ENCODE data around the gene RILP.
"Not testable (repeated sequence)": the region's sequence is repeated elsewhere in the genome, so short reads cannot be mapped to it uniquely, and the experiment has no call there.

The RILP gene

GRCh38 chr17:1686086-1686485 is 36.4 kb upstream of the RILP start:
- Histone ChIP-seq H3K4me3 (ENCODE audit: control insufficient read depth in 1 of 7, extremely low read depth in 1 of 7, insufficient read depth in 4 of 7, low read depth in 2 of 7, low read length in 6 of 7) (no peak overlapping the region), H3K27me3 (replicated peaks in 2 of 5; ENCODE audit: control insufficient read depth in 4 of 5, insufficient read depth in 5 of 5, low read length in 4 of 5) (no peaks in the 10 kb centered on the region), H3K36me3 (ENCODE audit: control insufficient read depth in 4 of 4, insufficient read depth in 4 of 4, low read length in 3 of 4) (peaks cover 9 to 23% (median 17%) of the 10 kb centered on the region in 4 experiments), H3K9me3 (ENCODE audit: control extremely low read depth in 1 of 5, control insufficient read depth in 4 of 5, insufficient read depth in 2 of 5, low read depth in 1 of 5, low read length in 4 of 5) (no peaks in the 10 kb centered on the region), H3K27ac (ENCODE audit: insufficient read depth in 1 of 2, low read depth in 1 of 2, low read length in 2 of 2, poor library complexity in 1 of 2, severe bottlenecking in 2 of 2) (no peak overlapping the region), H3K4me1 (ENCODE audit: control extremely low read depth in 1 of 4, control insufficient read depth in 4 of 4, insufficient read depth in 4 of 4, low read length in 3 of 4) (peaks cover 0 to 13% (median 10%) of the 10 kb centered on the region in 4 experiments)
- WGBS (ENCODE audit: insufficient coverage): 100% methylated on average over 1 of the region's 7 CpGs
- ChIA-PET CTCF (interaction anchor here (1.0 kb wide), 1 partner anchor 14 kb away, joined by 3 read pairs; no protein-coding TSS in a partner anchor), POLR2A (no interaction called here)
- DNase-seq: no peak

DNA sequence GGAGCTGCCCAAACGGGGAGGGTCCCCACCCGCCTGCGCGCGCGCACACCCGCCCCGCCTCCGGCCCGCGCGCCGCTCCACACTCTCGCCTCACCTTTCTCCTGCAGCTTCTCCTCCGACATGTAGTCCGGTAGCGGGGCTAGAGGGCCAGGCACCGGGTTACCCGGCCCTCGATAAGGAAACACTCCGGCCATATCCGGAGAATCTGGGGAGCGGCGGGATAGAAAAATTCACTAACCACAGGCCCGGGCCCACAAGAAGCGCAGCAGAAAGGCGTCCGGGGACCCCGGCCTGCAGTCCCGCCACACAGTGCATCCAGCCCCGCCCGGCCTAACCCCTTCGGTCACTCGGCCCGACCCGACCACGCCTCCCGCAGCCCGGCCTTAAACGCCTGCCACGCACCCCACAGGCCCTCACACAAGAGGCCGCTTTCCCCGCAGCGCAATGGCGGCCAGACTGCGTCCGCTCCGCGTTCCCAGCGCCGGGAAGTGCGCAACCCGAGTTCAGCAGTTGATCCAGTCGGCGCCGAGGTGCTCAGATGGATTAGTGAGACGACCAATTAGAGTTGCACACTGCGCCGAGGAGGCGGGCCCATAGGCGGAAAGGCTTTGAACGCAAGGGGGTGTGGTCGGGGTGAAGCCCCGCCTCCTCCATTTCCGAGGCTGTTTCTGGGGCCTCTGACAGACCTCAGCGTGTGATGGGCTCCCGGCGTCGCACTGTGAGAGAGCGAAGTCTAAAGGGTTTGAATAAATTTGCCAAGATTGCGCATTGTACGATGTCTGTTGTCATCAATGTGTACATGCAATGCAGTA is 34.9 kb upstream of the RILP start, which contains the start of gene PRPF8:
Gene PRPF8 (minus strand): TSS at position 490 of the 812 bp plus-strand sequence. CDS start 296 bp downstream, at position 194.
- H3K4me3 ChIP-seq (ENCODE audit: control insufficient read depth in 1 of 7, extremely low read depth in 1 of 7, insufficient read depth in 4 of 7, low read depth in 2 of 7, low read length in 6 of 7): peak within 1 kb of the TSS; percentile 79 to 94 (median 91)
- peaks cover 0 to 13% (median 10%) of the 10 kb centered on the region in 4 experiments for H3K4me1 ChIP-seq (ENCODE audit: control extremely low read depth in 1 of 4, control insufficient read depth in 4 of 4, insufficient read depth in 4 of 4, low read length in 3 of 4)
- CTCF ChIA-PET: interaction anchor here (0.6 to 2.1 kb wide), 4 partner anchors 9 to 99 kb away, joined by 3 to 14 read pairs (median 4); no protein-coding TSS in a partner anchor
- 0% methylated on average over 60 of the region's 72 CpGs for WGBS (ENCODE audit: insufficient coverage)
- no peaks in the 10 kb centered on the region for H3K27me3 ChIP-seq (replicated peaks in 2 of 5; ENCODE audit: control insufficient read depth in 4 of 5, insufficient read depth in 5 of 5, low read length in 4 of 5)
- H3K27ac ChIP-seq (ENCODE audit: insufficient read depth in 1 of 2, low read depth in 1 of 2, low read length in 2 of 2, poor library complexity in 1 of 2, severe bottlenecking in 2 of 2): peak within 1 kb of the TSS; percentile 80 to 94
- POLR2A ChIA-PET: interaction anchor here (0.5 to 1.9 kb wide), 11 partner anchors 9 to 107 kb away, joined by 3 to 8 read pairs (median 3); partner anchors contain the start of genes RILP and WDR81
- peaks cover 15 to 38% (median 32%) of the 10 kb centered on the region in 4 experiments for H3K36me3 ChIP-seq (ENCODE audit: control insufficient read depth in 4 of 4, insufficient read depth in 4 of 4, low read length in 3 of 4)
- H3K9me3 ChIP-seq (ENCODE audit: control extremely low read depth in 1 of 5, control insufficient read depth in 4 of 5, insufficient read depth in 2 of 5, low read depth in 1 of 5, low read length in 4 of 5): no peaks in the 10 kb centered on the region
- DNase-seq: peak; percentile 97 to 99 (median 98)

GRCh38 chr17:1683459-1683858 is 33.8 kb upstream of the RILP start:
- Histone ChIP-seq H3K36me3 (ENCODE audit: control insufficient read depth in 4 of 4, insufficient read depth in 4 of 4, low read length in 3 of 4) (peaks cover 19 to 49% (median 44%) of the 10 kb centered on the region in 4 experiments), H3K9me3 (ENCODE audit: control extremely low read depth in 1 of 5, control insufficient read depth in 4 of 5, insufficient read depth in 2 of 5, low read depth in 1 of 5, low read length in 4 of 5) (no peaks in the 10 kb centered on the region), H3K27me3 (replicated peaks in 2 of 5; ENCODE audit: control insufficient read depth in 4 of 5, insufficient read depth in 5 of 5, low read length in 4 of 5) (no peaks in the 10 kb centered on the region), H3K4me1 (ENCODE audit: control extremely low read depth in 1 of 4, control insufficient read depth in 4 of 4, insufficient read depth in 4 of 4, low read length in 3 of 4) (peaks cover 0 to 13% (median 10%) of the 10 kb centered on the region in 4 experiments), H3K27ac (ENCODE audit: insufficient read depth in 1 of 2, low read depth in 1 of 2, low read length in 2 of 2, poor library complexity in 1 of 2, severe bottlenecking in 2 of 2) (peak overlapping the region; percentile 80 to 94), H3K4me3 (ENCODE audit: control insufficient read depth in 1 of 7, extremely low read depth in 1 of 7, insufficient read depth in 4 of 7, low read depth in 2 of 7, low read length in 6 of 7) (peak overlapping the region in 6 of 7 experiments; percentile 79 to 92 (median 90))
- POLR2A ChIA-PET: interaction anchor here (0.7 to 1.9 kb wide), 3 partner anchors 19 to 33 kb away, joined by 3 to 8 read pairs (median 8); no protein-coding TSS in a partner anchor
- WGBS (ENCODE audit: insufficient coverage): 51% methylated on average over 5 of the region's 5 CpGs
- CTCF ChIA-PET: interaction anchor here (0.7 to 2.1 kb wide), 7 partner anchors 7 to 107 kb away, joined by 3 to 14 read pairs (median 3); no protein-coding TSS in a partner anchor
- peak in 2 of 3 donors; percentile 36 to 50 for DNase-seq

DNA sequence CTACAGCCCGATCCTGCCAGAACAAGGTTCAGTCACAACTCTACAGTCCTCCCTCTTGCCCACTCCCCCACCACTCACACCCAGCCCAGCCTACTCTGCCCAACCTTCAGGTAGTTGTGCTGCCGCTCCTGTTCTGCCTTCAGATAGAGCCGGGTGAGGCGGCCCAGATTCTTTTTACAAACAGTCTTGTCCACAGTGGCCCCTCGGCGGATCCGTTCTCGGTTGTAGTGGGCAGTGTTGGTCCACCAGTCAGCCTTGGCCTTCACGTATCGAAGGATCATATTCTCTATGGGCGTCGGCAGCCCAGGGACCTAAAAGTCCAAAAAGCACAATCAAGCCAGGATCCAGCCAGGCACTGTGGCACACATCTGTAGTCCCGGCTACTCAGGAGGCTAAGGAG is 26.7 kb upstream of the RILP start:
- no peaks in the 10 kb centered on the region for H3K27me3 ChIP-seq (replicated peaks in 2 of 5; ENCODE audit: control insufficient read depth in 4 of 5, insufficient read depth in 5 of 5, low read length in 4 of 5)
- no peak for DNase-seq
- no peak overlapping the region for H3K4me3 ChIP-seq (ENCODE audit: control insufficient read depth in 1 of 7, extremely low read depth in 1 of 7, insufficient read depth in 4 of 7, low read depth in 2 of 7, low read length in 6 of 7)
- H3K4me1 ChIP-seq (ENCODE audit: control extremely low read depth in 1 of 4, control insufficient read depth in 4 of 4, insufficient read depth in 4 of 4, low read length in 3 of 4): no peaks in the 10 kb centered on the region
- H3K36me3 ChIP-seq (ENCODE audit: control insufficient read depth in 4 of 4, insufficient read depth in 4 of 4, low read length in 3 of 4): peaks cover 30 to 94% (median 85%) of the 10 kb centered on the region in 4 experiments
- ChIA-PET CTCF (interaction anchor here (1.0 to 1.1 kb wide), 2 partner anchors 8 to 108 kb away, joined by 3 to 4 read pairs; no protein-coding TSS in a partner anchor), POLR2A (no interaction called here)
- H3K9me3 ChIP-seq (ENCODE audit: control extremely low read depth in 1 of 5, control insufficient read depth in 4 of 5, insufficient read depth in 2 of 5, low read depth in 1 of 5, low read length in 4 of 5): no peaks in the 10 kb centered on the region
- 98% methylated on average over 13 of the region's 13 CpGs for WGBS (ENCODE audit: insufficient coverage)
- H3K27ac ChIP-seq (ENCODE audit: insufficient read depth in 1 of 2, low read depth in 1 of 2, low read length in 2 of 2, poor library complexity in 1 of 2, severe bottlenecking in 2 of 2): no peak overlapping the region

DNA sequence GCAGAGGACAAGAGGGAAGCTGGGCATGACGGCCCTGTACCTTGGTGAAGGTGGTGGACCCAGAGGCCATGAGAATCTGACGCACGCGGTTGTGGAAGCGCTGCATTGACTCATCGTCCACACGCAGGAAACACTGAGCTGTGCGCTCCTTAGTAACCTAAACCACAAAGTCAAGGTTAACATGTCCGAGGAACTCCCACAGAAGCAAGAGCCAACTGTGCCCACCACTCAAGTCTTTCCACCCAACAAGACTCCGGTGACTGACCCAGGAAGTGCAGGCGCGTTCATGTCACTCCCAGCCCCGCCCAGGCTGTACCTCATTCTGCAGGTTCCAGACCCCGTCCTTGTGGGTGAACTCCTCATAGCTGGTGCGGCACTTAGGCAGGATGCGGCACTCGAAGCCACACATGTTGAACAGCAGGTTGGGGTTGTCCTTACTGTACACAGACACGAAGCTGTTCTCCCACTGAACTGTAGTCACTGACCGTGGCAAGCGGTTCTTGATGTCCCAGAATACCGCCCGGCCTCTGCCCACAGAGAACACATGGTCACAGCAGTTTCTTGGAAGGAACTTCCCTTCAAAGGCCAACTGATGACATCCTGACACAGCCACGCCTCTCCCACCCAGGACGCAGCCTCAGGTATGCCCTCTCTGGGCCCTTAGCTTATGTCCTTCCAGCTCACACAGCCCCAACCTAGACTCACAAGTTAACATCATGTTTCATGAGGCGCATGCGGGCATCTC is 23.5 kb upstream of the RILP start:
- H3K4me1 ChIP-seq (ENCODE audit: control extremely low read depth in 1 of 4, control insufficient read depth in 4 of 4, insufficient read depth in 4 of 4, low read length in 3 of 4): no peaks in the 10 kb centered on the region
- no peaks in the 10 kb centered on the region for H3K9me3 ChIP-seq (ENCODE audit: control extremely low read depth in 1 of 5, control insufficient read depth in 4 of 5, insufficient read depth in 2 of 5, low read depth in 1 of 5, low read length in 4 of 5)
- DNase-seq: no peak
- peaks cover 31 to 91% (median 79%) of the 10 kb centered on the region in 4 experiments for H3K36me3 ChIP-seq (ENCODE audit: control insufficient read depth in 4 of 4, insufficient read depth in 4 of 4, low read length in 3 of 4)
- H3K27ac ChIP-seq (ENCODE audit: insufficient read depth in 1 of 2, low read depth in 1 of 2, low read length in 2 of 2, poor library complexity in 1 of 2, severe bottlenecking in 2 of 2): no peak overlapping the region
- ChIA-PET CTCF (interaction anchor here (0.9 to 2.8 kb wide), 6 partner anchors 9 to 188 kb away, joined by 3 to 11 read pairs (median 4); no protein-coding TSS in a partner anchor), POLR2A (interaction anchor here (1.0 kb wide), 1 partner anchor 43 kb away, joined by 3 read pairs; no protein-coding TSS in a partner anchor)
- H3K27me3 ChIP-seq (replicated peaks in 2 of 5; ENCODE audit: control insufficient read depth in 4 of 5, insufficient read depth in 5 of 5, low read length in 4 of 5): no peaks in the 10 kb centered on the region
- WGBS (ENCODE audit: insufficient coverage): 93% methylated on average over 26 of the region's 26 CpGs
- no peak overlapping the region for H3K4me3 ChIP-seq (ENCODE audit: control insufficient read depth in 1 of 7, extremely low read depth in 1 of 7, insufficient read depth in 4 of 7, low read depth in 2 of 7, low read length in 6 of 7)

DNA sequence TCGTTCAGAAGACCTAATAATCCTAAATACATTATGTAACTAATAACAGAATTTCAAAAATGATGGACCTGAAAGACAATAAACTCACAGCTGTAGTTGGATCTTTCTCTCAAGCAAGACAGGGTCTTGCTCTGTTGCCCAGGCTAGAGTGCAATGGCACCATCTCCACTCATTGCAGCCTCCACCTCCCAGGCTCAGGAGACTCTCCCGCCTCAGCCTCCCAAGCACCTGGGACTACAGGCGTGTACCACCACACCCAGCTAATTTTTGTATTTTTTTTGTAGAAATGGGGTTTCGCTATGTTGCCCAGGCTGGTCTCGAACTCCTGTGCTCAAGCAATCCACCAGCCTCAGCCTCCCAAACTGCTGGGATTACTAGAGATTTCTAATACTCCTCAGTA is 14.3 kb upstream of the RILP start:
- DNase-seq; H3K4me3 ChIP-seq (ENCODE audit: control insufficient read depth in 1 of 7, extremely low read depth in 1 of 7, insufficient read depth in 4 of 7, low read depth in 2 of 7, low read length in 6 of 7); H3K4me1 ChIP-seq (ENCODE audit: control extremely low read depth in 1 of 4, control insufficient read depth in 4 of 4, insufficient read depth in 4 of 4, low read length in 3 of 4); H3K27me3 ChIP-seq (replicated peaks in 2 of 5; ENCODE audit: control insufficient read depth in 4 of 5, insufficient read depth in 5 of 5, low read length in 4 of 5); H3K9me3 ChIP-seq (ENCODE audit: control extremely low read depth in 1 of 5, control insufficient read depth in 4 of 5, insufficient read depth in 2 of 5, low read depth in 1 of 5, low read length in 4 of 5); H3K27ac ChIP-seq (ENCODE audit: insufficient read depth in 1 of 2, low read depth in 1 of 2, low read length in 2 of 2, poor library complexity in 1 of 2, severe bottlenecking in 2 of 2); POLR2A ChIA-PET: not testable (repeated sequence)
- CTCF ChIA-PET: interaction anchor here (1.3 to 6.8 kb wide), 3 partner anchors 14 to 119 kb away, joined by 3 to 39 read pairs (median 5); partner anchors contain the start of gene RILP
- WGBS (ENCODE audit: insufficient coverage): no CpG with 5 or more reads among the region's 5 CpGs
- H3K36me3 ChIP-seq (ENCODE audit: control insufficient read depth in 4 of 4, insufficient read depth in 4 of 4, low read length in 3 of 4): peaks cover 16 to 85% (median 60%) of the 10 kb centered on the region in 4 experiments

Data from common myeloid progenitor, CD34-positive (primary cell).